GM12878 (cell line): ENCODE data around the gene SPAG16. TPM values are rescaled to one million over a fixed set of nuclear protein-coding genes. Genes with fewer than 3 reads are reported as not detected.

Experiments
- ATAC-seq: fragments of 200-7000 bp; cut with Tn5 transposase; 3 replicates; pipeline ENCODE4 v1.9.1; 2020; ENCODE audit warnings: mild to moderate bottlenecking, moderate library complexity
- BruUV-seq: library from RNA; stranded (reverse); fragments of 400-500 nt; replicated peaks from 2 replicates; lab custom pipeline; 2021; lab: Mats Ljungman, UMichigan
- CTCF ChIA-PET: fragments of 300-600 bp; sonication (Branson Sonifier 250); formaldehyde crosslinking; extraction: SDS; loops from one replicate; lab custom pipeline; 2021; ENCODE audit warnings: inconsistent platforms; lab: Yijun Ruan, JAX
- POLR2A ChIA-PET: fragments of 350-600 bp; formaldehyde crosslinking; extraction: SDS; loops from one replicate; lab custom pipeline; 2021; ENCODE audit warnings: inconsistent platforms; lab: Charles Lee
- RAD21 ChIA-PET: fragments of 300-600 bp; sonication (Branson Sonifier 250); formaldehyde crosslinking; loops from one replicate; lab custom pipeline; 2023; ENCODE audit warnings: antibody characterized with exemption; ENCODE audit not compliant: unreplicated experiment; lab: Charles Lee
- SMC1A ChIA-PET: fragments of 300-600 bp; sonication (Branson Sonifier 250); formaldehyde crosslinking; loops from one replicate; lab custom pipeline; 2023; ENCODE audit not compliant: unreplicated experiment, uncharacterized antibody; lab: Charles Lee
- DNase-seq: peaks from one replicate; pipeline ENCODE4 v3.0.0-alpha.2; 2011; ENCODE audit warnings: low read depth, low spot score
- FAIRE-seq: peaks from 3 replicates; lab custom pipeline; 2011; peaks lifted over from hg19 to GRCh38; lab: Jason Lieb, UNC
- H2AFZ ChIP-seq: 2 replicates; pipeline ENCODE4 v1.6.0; 2011; ENCODE audit warnings: low read depth, low read length, control low read depth; ENCODE audit not compliant: control insufficient read depth
- H3K27ac ChIP-seq: 2 replicates; pipeline ENCODE4 v1.5.1; 2011; ENCODE audit warnings: control low read depth; ENCODE audit not compliant: control insufficient read depth, insufficient read depth
- H3K27me3 ChIP-seq, 2 experiments: replicated peaks in 1 of 2; 2 replicates each; pipeline versions ENCODE4 v1.6.0 to v1.6.1; 2011; ENCODE audit warnings: low read length in 1 of 2; ENCODE audit not compliant: control insufficient read depth in 2 of 2, insufficient read depth in 2 of 2
- H3K36me3 ChIP-seq, 2 experiments: 2 replicates each; pipeline ENCODE4 v1.5.1; 2011; ENCODE audit warnings: low read length in 1 of 2; ENCODE audit not compliant: control insufficient read depth in 2 of 2, insufficient read depth in 2 of 2
- H3K4me1 ChIP-seq: 2 replicates; pipeline ENCODE4 v1.6.1; 2011; ENCODE audit warnings: mild to moderate bottlenecking, low read length, moderate library complexity, mixed read lengths; ENCODE audit not compliant: control insufficient read depth, insufficient read depth
- H3K4me2 ChIP-seq: 2 replicates; pipeline ENCODE4 v1.6.0; 2011; ENCODE audit warnings: control low read depth; ENCODE audit not compliant: control insufficient read depth, insufficient read depth
- H3K4me3 ChIP-seq: fragments of 200-600 bp; sonication (generic); 2 replicates; pipeline ENCODE4 v1.5.1; 2016
- H3K79me2 ChIP-seq: 2 replicates; pipeline ENCODE4 v1.6.0; 2011; ENCODE audit warnings: low read length; ENCODE audit not compliant: control insufficient read depth, insufficient read depth
- H3K9ac ChIP-seq: 2 replicates; pipeline ENCODE4 v1.8.0; 2011; ENCODE audit warnings: low read length, control low read depth, mixed read lengths; ENCODE audit not compliant: control insufficient read depth, insufficient read depth
- H3K9me3 ChIP-seq: replicated peaks from 3 replicates; pipeline ENCODE4 v1.5.1; 2011; ENCODE audit warnings: mild to moderate bottlenecking, low read length; ENCODE audit not compliant: control insufficient read depth, insufficient read depth
- H4K20me1 ChIP-seq: 2 replicates; pipeline ENCODE4 v1.6.0; 2011; ENCODE audit not compliant: control insufficient read depth, insufficient read depth
- CREM ChIP-seq: IDR thresholded peaks from 2 replicates; pipeline ENCODE4 v1.6.1; 2014; ENCODE audit warnings: antibody characterized with exemption, low read depth
- ETV6 ChIP-seq, 2 experiments: fragments of 450-650 bp in 1 of 2; IDR thresholded peaks in 1 of 2; conservative IDR thresholded peaks in 1 of 2; 2 replicates each; pipeline ENCODE4 v1.6.1; 2014; ENCODE audit warnings: antibody characterized with exemption in 1 of 2, borderline replicate concordance in 1 of 2, low read depth in 1 of 2, mild to moderate bottlenecking in 1 of 2, moderate library complexity in 1 of 2
- EZH2 ChIP-seq: IDR thresholded peaks from 2 replicates; pipeline ENCODE4 v1.6.1; 2012; ENCODE audit warnings: low read depth, mild to moderate bottlenecking, control low read depth, inconsistent platforms, low read length, borderline replicate concordance; ENCODE audit not compliant: control insufficient read depth
- IRF3 ChIP-seq: fragments of 450-650 bp; IDR thresholded peaks from 2 replicates; pipeline ENCODE4 v1.6.1; 2014; ENCODE audit warnings: mild to moderate bottlenecking
- IRF5 ChIP-seq: fragments of 450-650 bp; IDR thresholded peaks from 2 replicates; pipeline ENCODE4 v1.6.1; 2017; ENCODE audit warnings: borderline replicate concordance
- KAT2A ChIP-seq: conservative IDR thresholded peaks from 2 replicates; pipeline ENCODE4 v1.6.1; 2011; ENCODE audit warnings: low read depth, low read length; ENCODE audit not compliant: control insufficient read depth
- KDM1A ChIP-seq: fragments of 200-600 bp; sonication (generic); IDR thresholded peaks from 2 replicates; pipeline ENCODE4 v1.6.1; 2016; ENCODE audit warnings: borderline replicate concordance
- KLF5 ChIP-seq: fragments of 450-650 bp; IDR thresholded peaks from 2 replicates; pipeline ENCODE4 v1.6.1; 2014; ENCODE audit warnings: mild to moderate bottlenecking; ENCODE audit not compliant: partially characterized antibody
- POU2F2 ChIP-seq: IDR thresholded peaks from 3 replicates; pipeline ENCODE4 v1.6.1; 2011; ENCODE audit warnings: low read depth, mild to moderate bottlenecking, low read length, borderline replicate concordance
- RB1 ChIP-seq: fragments of 450-650 bp; formaldehyde crosslinking; IDR thresholded peaks from 2 replicates; pipeline ENCODE4 v1.6.1; 2017; ENCODE audit warnings: mild to moderate bottlenecking, borderline replicate concordance
- SIN3A ChIP-seq: IDR thresholded peaks from 2 replicates; pipeline ENCODE4 v1.6.1; 2012; ENCODE audit warnings: low read depth, low read length, improper control_type of control experiment
- SMC3 ChIP-seq: IDR thresholded peaks from 2 replicates; pipeline ENCODE4 v1.6.1; 2011; ENCODE audit warnings: low read length, improper control_type of control experiment, borderline replicate concordance
- SREBF2 ChIP-seq: IDR thresholded peaks from 2 replicates; pipeline ENCODE4 v1.6.1; 2012; ENCODE audit warnings: mild to moderate bottlenecking, low read length
- STAT3 ChIP-seq: IDR thresholded peaks from 2 replicates; pipeline ENCODE4 v1.6.1; 2011; ENCODE audit warnings: low read depth, low read length, improper control_type of control experiment
- TBL1XR1 ChIP-seq: IDR thresholded peaks from 2 replicates; pipeline ENCODE4 v1.6.1; 2012; ENCODE audit warnings: low read depth, low read length, improper control_type of control experiment
- USF1 ChIP-seq: IDR thresholded peaks from 2 replicates; pipeline ENCODE4 v1.6.1; 2011; ENCODE audit warnings: borderline replicate concordance, low read depth, mild to moderate bottlenecking, moderate library complexity, mixed read lengths, low read length; ENCODE audit not compliant: insufficient read depth; ENCODE audit errors: extremely low read length
- USF2 ChIP-seq: IDR thresholded peaks from 2 replicates; pipeline ENCODE4 v1.6.1; 2011; ENCODE audit warnings: low read depth, low read length, improper control_type of control experiment, borderline replicate concordance
- ZNF24 ChIP-seq: fragments of 450-650 bp; IDR thresholded peaks from 2 replicates; pipeline ENCODE4 v1.6.1; 2017; ENCODE audit warnings: antibody characterized with exemption, mild to moderate bottlenecking
- ZNF622 ChIP-seq: fragments of 450-650 bp; IDR thresholded peaks from 2 replicates; pipeline ENCODE4 v1.6.1; 2017; ENCODE audit warnings: mild to moderate bottlenecking, inconsistent platforms
- whole genome bisulfite sequencing: methylation state at CpG from one replicate; pipeline ENCODE4 v1.1.6; 2016; ENCODE audit warnings: low lambda C conversion rate; ENCODE audit not compliant: insufficient replicate concordance, insufficient coverage; ENCODE audit errors: missing lambda C conversion rate; 5-methylcytosine and 5-hydroxymethylcytosine counted together
- in situ Hi-C: fragments of 300-500 bp; cut with MboI; formaldehyde crosslinking; loops from 9 replicates; pipeline ENCODE4 v1.14.3; 2018; ENCODE audit warnings: mixed read lengths
- intact Hi-C: fragments of 100-400 bp; cut with micrococcal nuclease; formaldehyde crosslinking; loops from one replicate; pipeline ENCODE4 v1.14.2; 2022; ENCODE audit not compliant: unreplicated experiment
- polyA plus RNA-seq, 11 experiments: library from polyadenylated mRNA; depleted of rRNA in 4 of 11; unstranded in 6 of 11; stranded (reverse) in 5 of 11; fragments of >200 nt; fragmentation: Nextera tagmentation in 4 of 11; fragmentation: Illumina TruSeq in 1 of 11; extraction: Ambion mirVana in 4 of 11; extraction: Trizol in 1 of 11; gene quantifications; 1 replicate in 1 of 11; 2 replicates in 10 of 11; pipeline versions ENCODE4 v1.2.1 to v1.2.3, GENCODE V29; 2011 to 2016; ENCODE audit warnings: inconsistent platforms in 2 of 11, missing spikeins in 2 of 11, low read depth in 1 of 11
- total RNA-seq, 4 experiments: library from RNA; depleted of rRNA in 3 of 4; stranded (reverse); fragments of >200 nt in 3 of 4; fragmentation: Illumina TruSeq in 1 of 4; extraction: Trizol in 1 of 4; gene quantifications; 2 replicates each; pipeline versions ENCODE4 v1.2.1 to v1.2.3, GENCODE V29; 2013 to 2021

Gene SPAG16
- total and polyA plus RNA-seq, 10 of the 15 experiments (the other 5 are each of a cell fraction or from before 2014, with no cell fraction given), result 6.0 to 25.0 (median 15.2) TPM

GRCh38 chr2:214226061-214226460 lies 941.8 kb downstream of the SPAG16 start:
- 32% methylated on average over 2 of the region's 2 CpGs for WGBS
- POLR2A ChIA-PET, result no interaction called here
- no peak for TF ChIP-seq STAT3
- no peak for TF ChIP-seq IRF3
- TF ChIP-seq ETV6 (conservative IDR thresholded peaks at IDR 0.05 in 1 of 2, IDR thresholded peaks at IDR 0.05 in 1 of 2; ENCODE audit: borderline replicate concordance in 1 of 2, low read depth in 1 of 2), result no peak
- TF ChIP-seq RB1, result no peak
- TF ChIP-seq POU2F2, result no peak
- no peak for TF ChIP-seq USF2
- TF ChIP-seq SREBF2, result no peak
- TF ChIP-seq KAT2A, result no peak
- no peak for TF ChIP-seq CREM
- no peak for TF ChIP-seq SIN3A
- no peak for TF ChIP-seq EZH2
- no peak for TF ChIP-seq TBL1XR1
- no peak for TF ChIP-seq USF1
- TF ChIP-seq KLF5, result no peak
- TF ChIP-seq SMC3, result no peak
- TF ChIP-seq KDM1A, result no peak
- TF ChIP-seq ZNF24, result no peak
- TF ChIP-seq IRF5, result no peak
- TF ChIP-seq ZNF622, result no peak

More at GRCh38 chr2:214226061-214226460, 941.8 kb downstream of the SPAG16 start:
- H3K9me3 ChIP-seq, result no peaks in the 10 kb centered on the region
- H3K4me2 ChIP-seq, result no peak overlapping the region
- ChIA-PET SMC1A (interaction anchor here (0.8 kb wide), 1 partner anchor 33 kb away, joined by 3 read pairs; no protein-coding TSS in a partner anchor), CTCF (interaction anchor here (1.0 kb wide), 1 partner anchor 22 kb away, joined by 3 read pairs; no protein-coding TSS in a partner anchor), RAD21 (no interaction called here)
- intact Hi-C loops (no loop called here), in situ Hi-C loops (no loop called here)
- ATAC-seq (no peak), FAIRE-seq (no peak), DNase-seq (no peak)
- no peaks in the 10 kb centered on the region for H3K36me3 ChIP-seq
- no peak overlapping the region for H3K4me3 ChIP-seq
- no peak overlapping the region for H2AFZ ChIP-seq
- no peak overlapping the region for H3K9ac ChIP-seq
- no peaks in the 10 kb centered on the region for H3K4me1 ChIP-seq
- no peaks in the 10 kb centered on the region for H3K79me2 ChIP-seq
- H3K27ac ChIP-seq, result no peak overlapping the region
- no peaks in the 10 kb centered on the region for H3K27me3 ChIP-seq
- no TSS peak for BruUV-seq
- no peaks in the 10 kb centered on the region for H4K20me1 ChIP-seq
